NCI-H2029 (cell line): ENCODE results near the gene MUL1.

ENCODE experiments used
- DNase-seq: peaks from one replicate; lab custom pipeline; 2025; lab: John Stamatoyannopoulos, UW

Gene MUL1

DNA sequence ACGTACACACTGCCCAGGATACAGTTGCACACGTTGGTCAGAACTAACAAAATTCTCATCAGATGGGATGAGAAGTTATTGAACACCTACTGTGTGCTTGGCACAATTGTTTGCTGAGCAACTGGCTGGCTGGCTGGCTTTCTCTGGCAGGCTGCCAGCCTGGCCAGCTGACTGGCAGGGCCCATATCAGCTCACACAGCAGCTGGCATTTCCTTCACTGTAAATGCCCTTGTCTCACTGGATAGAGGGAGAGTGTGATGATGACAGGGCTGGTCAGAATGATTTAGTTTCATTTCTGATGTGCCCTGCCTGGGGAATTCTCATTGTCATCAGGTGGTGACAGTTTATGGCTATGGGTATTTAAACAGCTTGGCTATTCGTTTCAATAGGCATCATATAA, 37.8 kb downstream of the MUL1 start:
- no peak for DNase-seq

DNA sequence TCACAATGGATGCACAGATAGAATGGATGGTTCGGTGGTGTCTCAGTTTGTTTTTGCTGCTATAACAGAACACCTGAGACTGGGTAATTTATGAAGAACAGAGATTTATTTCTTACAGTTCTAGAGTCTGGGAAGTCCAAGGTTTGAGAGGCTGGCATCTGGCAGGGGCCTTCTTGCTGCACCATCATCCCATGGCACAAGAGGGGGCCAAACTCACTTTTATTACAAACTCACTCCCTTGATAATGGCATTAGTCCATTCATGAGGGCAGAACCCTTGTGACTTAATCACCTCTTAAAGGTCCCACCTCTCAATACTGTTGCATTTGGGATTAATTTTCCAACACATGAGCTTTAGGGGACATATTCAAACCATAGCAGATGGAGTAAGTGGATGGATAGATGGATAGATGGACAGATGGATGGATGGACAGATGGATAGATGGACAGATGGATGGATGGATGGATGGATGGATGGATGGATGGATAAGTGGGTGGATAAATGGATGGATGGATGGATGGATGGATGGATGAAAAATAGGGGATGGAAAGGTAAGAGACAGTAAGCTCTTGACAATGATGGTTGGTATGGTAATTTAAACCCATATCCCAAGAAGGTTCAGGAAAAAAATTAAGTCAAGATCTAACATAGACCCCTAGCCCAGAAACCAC, 38.4 kb downstream of the MUL1 start:
- no peak for DNase-seq

- no peak for DNase-seq
Measured at GRCh38 chr1:20466273-20466672, 41.7 kb downstream of the MUL1 start.

DNA sequence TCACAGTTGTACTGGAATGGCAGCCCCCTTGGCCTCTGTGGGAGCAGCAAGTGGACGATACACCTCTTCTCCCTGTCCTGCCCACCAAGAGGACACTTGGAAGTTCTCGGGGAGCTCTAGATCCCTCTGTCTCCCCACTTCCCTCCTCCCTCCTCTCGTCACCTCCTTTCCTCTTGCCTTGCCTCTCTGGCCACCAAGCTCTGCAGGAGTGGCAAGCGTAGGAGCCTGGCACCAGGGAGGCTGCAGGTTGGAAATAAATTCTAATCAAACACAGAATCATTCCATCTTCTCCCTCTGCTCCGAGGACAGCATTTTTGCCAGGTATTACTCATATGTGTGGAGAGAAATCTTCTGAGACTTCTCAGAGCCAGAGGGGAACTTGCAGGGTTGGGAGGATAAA, 42.8 kb downstream of the MUL1 start:
- DNase-seq, result no peak

- DNase-seq, result no peak
Measured at GRCh38 chr1:20463502-20463901, 44.4 kb downstream of the MUL1 start.

DNA sequence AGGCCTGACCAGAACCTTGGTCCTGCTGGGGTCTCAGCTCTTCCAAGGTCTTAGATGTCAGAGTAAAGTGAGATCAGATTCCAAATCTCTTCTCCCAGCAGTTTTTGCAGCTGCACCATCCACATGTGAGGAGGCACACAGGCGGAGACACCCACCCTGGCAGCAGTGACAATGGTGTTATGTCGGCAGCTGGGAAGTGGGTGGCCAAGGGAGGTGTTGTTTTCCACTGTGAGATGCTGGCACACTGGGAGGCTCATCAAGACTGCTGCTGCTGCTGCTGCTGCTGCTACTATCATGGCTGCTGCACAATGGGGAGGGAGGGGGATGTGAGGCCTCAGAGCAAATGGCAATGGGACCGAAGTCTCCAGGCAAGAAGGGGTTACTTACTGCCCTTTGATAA, 45.6 kb downstream of the MUL1 start:
- DNase-seq, result no peak

DNA sequence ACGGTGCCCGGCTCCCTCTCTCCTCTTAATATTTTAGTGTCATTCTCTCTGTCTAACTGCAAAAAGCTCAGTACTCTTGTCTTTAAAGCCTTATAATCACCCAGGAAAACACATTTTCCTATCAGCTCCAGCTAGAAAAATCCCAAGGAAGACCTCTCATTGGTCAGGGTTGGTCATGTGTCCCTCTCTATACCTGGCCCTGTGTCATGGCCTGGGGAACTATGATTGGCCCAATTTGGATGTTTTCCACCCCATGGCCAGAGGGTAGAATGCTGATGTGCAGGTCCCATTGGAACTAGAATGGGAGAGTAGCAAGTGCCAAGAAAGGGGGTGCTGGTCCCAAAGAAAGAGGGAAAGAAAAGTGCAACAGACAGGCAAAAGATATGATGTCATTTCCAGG, 49.2 kb downstream of the MUL1 start:
- DNase-seq, result no peak

DNA sequence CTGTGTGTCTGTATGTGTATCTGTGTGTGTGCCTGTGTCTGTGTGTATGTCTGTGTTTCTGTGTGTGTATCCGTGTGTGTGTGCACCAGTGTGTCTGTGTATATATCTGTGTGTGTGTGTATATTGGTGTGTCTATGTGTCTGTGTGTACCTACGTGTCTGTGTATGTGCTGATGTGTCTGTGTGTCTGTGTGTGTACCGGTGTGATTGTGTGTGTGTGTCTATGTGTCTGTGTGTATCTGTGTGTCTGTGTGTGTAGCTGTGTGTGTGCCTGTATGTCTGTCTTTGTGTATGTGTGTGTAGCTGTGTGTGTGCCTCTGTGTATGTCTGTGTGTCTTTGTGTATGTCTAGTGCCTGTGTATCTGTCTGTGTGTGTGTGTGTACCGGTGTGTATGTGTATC, 53.9 kb downstream of the MUL1 start:
- DNase-seq, result no peak

GRCh38 chr1:20449735-20450311, 58.1 kb downstream of the MUL1 start:
- no peak for DNase-seq
